ENCODE measurements around the gene PNPLA7. TPM values are rescaled to one million over a fixed set of nuclear protein-coding genes. Genes with fewer than 3 reads are reported as not detected.
"Not testable (repeated sequence)": the region's sequence is repeated elsewhere in the genome, so short reads cannot be mapped to it uniquely, and the experiment has no call there.

Gene PNPLA7
- total RNA-seq, 2 experiments from 2014 or later = 3.8 to 4.4 TPM

DNA sequence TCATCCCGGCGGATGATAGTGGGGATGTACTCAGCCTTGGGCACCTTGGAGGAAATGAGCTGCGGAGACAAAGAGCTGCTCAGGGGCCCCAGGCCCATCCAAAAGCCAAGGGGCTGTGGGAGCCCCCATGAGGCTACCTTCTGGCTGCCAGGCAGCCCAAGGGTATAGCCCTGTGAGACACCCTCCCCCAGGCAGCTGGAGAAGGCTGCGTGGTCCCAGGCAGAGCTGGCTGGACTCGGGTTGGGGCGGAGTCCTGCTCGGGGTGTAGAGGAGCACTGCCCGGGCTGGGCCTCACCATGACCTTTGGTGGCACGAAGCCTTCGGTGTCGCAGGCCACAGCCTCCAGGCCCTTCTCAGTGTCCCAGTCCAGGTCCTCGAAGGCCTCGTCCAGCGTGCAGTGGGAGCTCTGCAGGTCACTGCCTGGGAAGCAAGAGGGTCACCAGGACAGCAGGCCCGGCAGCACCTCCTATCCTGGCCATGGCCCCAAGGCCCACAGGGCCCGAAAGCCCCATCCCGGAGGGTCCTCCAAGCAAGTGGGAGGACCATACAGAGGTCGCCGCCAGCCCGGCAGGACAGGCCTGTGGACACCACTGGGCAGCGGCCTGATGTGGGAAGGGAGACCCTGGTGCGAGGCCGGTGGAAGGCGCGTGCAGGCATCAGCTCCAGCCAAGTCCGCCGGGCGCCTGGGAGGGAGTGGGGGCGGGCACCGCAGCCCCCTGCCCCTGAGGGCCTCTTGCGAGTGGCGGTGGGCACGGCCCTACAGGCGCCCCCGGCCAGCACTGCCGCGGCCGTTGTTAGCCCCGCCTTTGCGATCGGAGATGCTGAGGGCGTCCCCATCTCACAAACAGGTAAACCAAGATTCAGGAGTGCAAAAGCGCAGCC lies 97.2 kb downstream of the PNPLA7 start:
- Mint-ChIP-seq H3K9me3 (no peaks in the 10 kb centered on the region), H3K27me3 (no peaks in the 10 kb centered on the region), H3K4me1 (peaks cover 43% of the 10 kb centered on the region), H3K4me3 (no peak overlapping the region), H3K27ac (peak overlapping the region; percentile 69), H3K36me3 (ENCODE audit: low read depth) (peaks cover 16% of the 10 kb centered on the region)
- ChIA-PET CTCF (interaction anchor here (0.7 to 1.3 kb wide), 3 partner anchors 7 to 30 kb away, joined by 4 to 5 read pairs (median 5); partner anchors contain the start of genes EXD3 and NOXA1), POLR2A (no interaction called here)
- no peak for DNase-seq

GRCh38 chr9:137452006-137452760 lies 98.0 kb downstream of the PNPLA7 start:
- no peaks in the 10 kb centered on the region for H3K9me3 Mint-ChIP-seq
- POLR2A ChIA-PET = no interaction called here
- H3K4me1 Mint-ChIP-seq = peaks cover 43% of the 10 kb centered on the region
- H3K27ac Mint-ChIP-seq = no peak overlapping the region
- H3K27me3 Mint-ChIP-seq = no peaks in the 10 kb centered on the region
- no peak overlapping the region for H3K4me3 Mint-ChIP-seq
- peaks cover 16% of the 10 kb centered on the region for H3K36me3 Mint-ChIP-seq (ENCODE audit: low read depth)
- CTCF ChIA-PET = interaction anchor here (0.7 to 1.3 kb wide), 2 partner anchors 9 to 29 kb away, joined by 5 read pairs; partner anchors contain the start of genes EXD3 and NOXA1
- DNase-seq = no peak

DNA sequence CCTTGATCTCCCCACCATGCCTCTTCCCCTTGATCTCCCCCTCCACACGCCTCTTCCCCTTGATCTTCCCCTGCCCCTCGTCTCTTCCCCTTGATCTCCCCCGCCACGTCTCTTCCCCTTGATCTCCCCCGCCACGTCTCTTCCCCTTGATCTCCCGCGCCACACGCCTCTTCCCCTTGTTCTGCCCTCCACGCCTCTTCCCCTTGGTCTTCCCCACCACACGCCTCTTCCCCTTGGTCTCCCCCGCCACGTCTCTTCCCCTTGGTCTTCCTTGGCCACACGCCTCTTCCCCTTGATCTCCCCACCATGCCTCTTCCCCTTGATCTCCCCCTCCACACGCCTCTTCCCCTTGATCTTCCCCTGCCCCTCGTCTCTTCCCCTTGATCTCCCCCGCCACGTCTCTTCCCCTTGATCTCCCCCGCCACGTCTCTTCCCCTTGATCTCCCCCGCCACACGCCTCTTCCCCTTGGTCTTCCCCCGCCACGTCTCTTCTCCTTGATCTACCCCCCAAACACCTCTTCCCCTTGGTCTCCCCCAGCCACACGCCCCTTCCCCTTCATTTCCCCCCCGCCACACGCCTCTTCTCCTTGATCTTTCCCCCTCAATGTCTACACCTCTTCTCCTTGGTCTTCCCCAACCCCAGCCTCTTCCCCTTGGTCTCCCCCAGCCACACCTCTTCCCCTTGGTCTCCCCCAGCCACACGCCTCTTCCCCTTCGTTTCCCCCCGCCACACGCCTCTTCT lies 98.8 kb downstream of the PNPLA7 start:
- Mint-ChIP-seq H3K36me3 (ENCODE audit: low read depth) (peaks cover 16% of the 10 kb centered on the region), H3K4me1 (peaks cover 39% of the 10 kb centered on the region)
- DNase-seq, H3K9me3 Mint-ChIP-seq, CTCF ChIA-PET, H3K27ac Mint-ChIP-seq, H3K27me3 Mint-ChIP-seq, H3K4me3 Mint-ChIP-seq, POLR2A ChIA-PET: not testable (repeated sequence)

DNA sequence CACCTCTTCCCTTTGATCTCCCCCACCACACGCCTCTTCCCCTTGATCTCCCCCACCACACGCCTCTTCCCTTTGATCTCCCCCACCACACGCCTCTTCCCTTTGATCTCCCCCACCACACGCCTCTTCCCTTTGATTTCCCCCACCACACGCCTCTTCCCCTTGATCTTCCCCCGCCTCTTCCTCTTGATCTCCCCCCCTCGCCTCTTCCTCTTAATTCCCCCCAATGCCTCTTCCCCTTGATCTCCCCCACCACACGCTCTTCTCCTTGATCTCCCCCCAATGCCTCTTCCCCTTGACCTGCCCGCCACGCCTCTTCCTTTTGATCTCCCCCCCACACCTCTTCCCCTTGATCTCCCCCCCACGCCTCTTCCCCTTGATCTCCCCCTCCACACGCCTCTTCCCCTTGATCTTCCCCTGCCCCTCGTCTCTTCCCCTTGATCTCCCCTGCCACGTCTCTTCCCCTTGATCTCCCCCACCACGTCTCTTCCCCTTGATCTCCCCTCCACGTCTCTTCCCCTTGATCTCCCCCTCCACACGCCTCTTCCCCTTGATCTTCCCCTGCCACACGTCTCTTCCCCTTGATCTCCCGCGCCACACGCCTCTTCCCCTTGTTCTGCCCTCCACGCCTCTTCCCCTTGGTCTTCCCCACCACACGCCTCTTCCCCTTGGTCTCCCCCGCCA lies 99.5 kb downstream of the PNPLA7 start:
- H3K4me3 Mint-ChIP-seq, H3K9me3 Mint-ChIP-seq, POLR2A ChIA-PET, H3K27me3 Mint-ChIP-seq, CTCF ChIA-PET: not testable (repeated sequence)
- H3K27ac Mint-ChIP-seq = peak overlapping the region; percentile 54
- H3K4me1 Mint-ChIP-seq = peaks cover 32% of the 10 kb centered on the region
- DNase-seq = peak; percentile 48
- H3K36me3 Mint-ChIP-seq (ENCODE audit: low read depth) = peaks cover 14% of the 10 kb centered on the region

- no peak overlapping the region for H3K4me3 Mint-ChIP-seq
- peaks cover 37% of the 10 kb centered on the region for H3K4me1 Mint-ChIP-seq
- no peaks in the 10 kb centered on the region for H3K9me3 Mint-ChIP-seq
- CTCF ChIA-PET = interaction anchor here (1.0 kb wide), 1 partner anchor 12 kb away, joined by 3 read pairs; no protein-coding TSS in a partner anchor
- H3K36me3 Mint-ChIP-seq (ENCODE audit: low read depth) = peaks cover 14% of the 10 kb centered on the region
- peak overlapping the region; percentile 54 for H3K27ac Mint-ChIP-seq
- POLR2A ChIA-PET = no interaction called here
- DNase-seq = peak; percentile 54
- H3K27me3 Mint-ChIP-seq = no peaks in the 10 kb centered on the region
Observed at GRCh38 chr9:137449931-137450538, 100.2 kb downstream of the PNPLA7 start.

GRCh38 chr9:137449081-137449844 lies 100.9 kb downstream of the PNPLA7 start:
- Mint-ChIP-seq H3K27me3 (no peaks in the 10 kb centered on the region), H3K4me1 (peaks cover 35% of the 10 kb centered on the region), H3K36me3 (ENCODE audit: low read depth) (peaks cover 11% of the 10 kb centered on the region), H3K27ac (no peak overlapping the region), H3K4me3 (no peak overlapping the region), H3K9me3 (no peaks in the 10 kb centered on the region)
- CTCF ChIA-PET = interaction anchor here (1.0 kb wide), 1 partner anchor 12 kb away, joined by 3 read pairs; no protein-coding TSS in a partner anchor
- POLR2A ChIA-PET = interaction anchor here (0.6 kb wide), 1 partner anchor 223 kb away, joined by 6 read pairs; no protein-coding TSS in a partner anchor
- DNase-seq = no peak

DNA sequence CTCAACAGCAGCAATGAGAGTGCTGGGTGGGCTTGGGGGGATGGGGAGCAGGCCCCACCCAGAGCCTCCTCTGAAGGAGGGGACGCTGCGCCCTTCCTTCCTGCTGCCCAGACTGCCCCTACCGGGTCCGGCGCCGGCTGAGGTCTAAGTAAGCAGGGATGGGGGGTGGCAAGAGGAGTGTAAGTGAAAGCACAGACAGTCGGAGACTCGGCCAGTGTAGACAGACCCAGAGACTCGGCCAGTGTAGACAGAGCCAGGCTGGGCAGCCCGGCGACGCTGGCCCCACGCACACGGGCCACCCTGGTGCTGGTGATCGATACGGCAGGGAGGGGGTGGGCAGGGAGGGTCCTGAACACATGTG lies 101.6 kb downstream of the PNPLA7 start:
- no peak overlapping the region for H3K4me3 Mint-ChIP-seq
- DNase-seq = no peak
- no peaks in the 10 kb centered on the region for H3K9me3 Mint-ChIP-seq
- CTCF ChIA-PET = interaction anchor here (1.6 kb wide), 1 partner anchor 25 kb away, joined by 5 read pairs; the partner anchor contains the start of genes EXD3 and NOXA1
- peaks cover 8% of the 10 kb centered on the region for H3K36me3 Mint-ChIP-seq (ENCODE audit: low read depth)
- H3K27ac Mint-ChIP-seq = no peak overlapping the region
- H3K27me3 Mint-ChIP-seq = peaks cover under 1% of the 10 kb centered on the region
- peaks cover 32% of the 10 kb centered on the region for H3K4me1 Mint-ChIP-seq
- POLR2A ChIA-PET = interaction anchor here (0.6 kb wide), 1 partner anchor 224 kb away, joined by 6 read pairs; no protein-coding TSS in a partner anchor

DNA sequence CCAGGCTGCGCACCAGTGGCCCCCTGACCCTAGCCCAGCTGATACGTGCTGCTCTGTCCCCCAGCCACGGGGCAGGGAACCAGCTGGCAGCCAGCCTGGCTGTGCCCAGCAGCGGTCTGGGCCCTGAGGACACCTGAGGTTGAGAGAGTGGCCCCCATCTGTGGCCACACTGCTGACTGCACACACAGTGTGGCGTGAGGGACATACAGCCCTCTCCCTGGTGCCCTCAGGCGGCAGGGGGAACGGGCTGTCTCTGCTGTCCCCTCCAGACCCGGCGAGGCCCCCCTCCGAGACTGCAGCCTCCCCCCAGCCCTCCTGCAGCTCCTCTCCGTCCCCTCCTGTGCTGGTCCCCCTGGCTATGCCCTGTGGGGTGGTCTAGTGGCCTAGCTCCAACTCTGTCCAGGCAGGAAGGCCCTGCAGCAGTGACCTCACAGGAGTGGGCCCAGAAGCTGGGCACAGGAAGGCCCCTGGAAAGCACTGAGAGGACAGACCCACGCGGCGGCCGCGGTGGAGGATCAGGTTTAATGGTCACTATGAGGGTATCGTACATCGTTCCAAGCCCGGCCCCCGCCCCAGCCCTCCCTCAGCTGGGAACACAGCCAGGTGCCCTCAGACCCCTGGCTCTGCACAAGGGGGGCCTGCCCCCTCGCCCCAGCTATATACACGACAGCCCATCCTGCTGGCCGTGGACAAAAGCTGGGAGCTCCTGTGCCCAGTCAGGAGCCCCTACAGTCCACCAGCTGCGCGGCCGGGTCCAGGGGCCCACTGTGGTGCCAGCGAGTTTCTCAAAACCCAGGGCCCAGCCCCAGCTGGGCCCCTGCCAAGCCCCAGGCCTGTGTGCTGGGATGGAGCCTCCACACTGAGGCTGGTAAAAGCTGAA lies 102.2 kb downstream of the PNPLA7 start:
- no peak overlapping the region for H3K27ac Mint-ChIP-seq
- POLR2A ChIA-PET = interaction anchor here (0.6 kb wide), 1 partner anchor 225 kb away, joined by 6 read pairs; no protein-coding TSS in a partner anchor
- peaks cover 5% of the 10 kb centered on the region for H3K27me3 Mint-ChIP-seq
- peaks cover 7% of the 10 kb centered on the region for H3K36me3 Mint-ChIP-seq (ENCODE audit: low read depth)
- H3K9me3 Mint-ChIP-seq = no peaks in the 10 kb centered on the region
- peaks cover 29% of the 10 kb centered on the region for H3K4me1 Mint-ChIP-seq
- H3K4me3 Mint-ChIP-seq = no peak overlapping the region
- DNase-seq = no peak
- CTCF ChIA-PET = interaction anchor here (0.7 to 1.6 kb wide), 2 partner anchors 25 to 399 kb away, joined by 4 to 5 read pairs; partner anchors contain the start of genes EXD3 and NOXA1

DNA sequence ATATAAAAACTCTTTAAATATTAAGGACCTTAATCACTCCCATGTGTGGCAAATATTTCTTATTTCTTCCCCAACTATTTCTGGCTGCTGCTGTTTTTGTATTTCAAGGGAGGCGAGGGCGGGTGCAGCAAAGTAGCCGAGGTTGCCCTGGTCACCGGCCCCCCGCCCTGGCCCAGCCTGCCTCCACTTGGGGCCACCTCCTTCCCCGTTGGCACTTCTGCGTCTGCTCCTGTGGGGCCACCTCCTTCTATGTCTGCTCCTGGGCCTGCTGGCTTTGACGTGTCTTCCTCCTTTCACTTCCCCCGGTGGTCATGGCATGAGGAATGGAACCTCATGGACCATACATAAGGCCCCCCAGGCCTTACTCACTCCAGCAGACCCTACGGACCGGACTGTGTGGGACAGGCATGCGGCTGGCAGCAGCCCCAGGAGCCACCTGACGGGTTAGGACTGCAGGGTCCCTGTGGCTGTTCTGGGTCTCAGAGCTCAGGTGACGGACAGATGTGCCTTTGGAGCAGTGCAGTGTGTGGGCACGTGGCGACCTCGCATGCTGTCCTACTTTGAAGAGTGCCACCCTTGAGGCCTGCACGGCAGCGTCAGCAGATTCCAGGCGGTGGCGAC lies 103.2 kb downstream of the PNPLA7 start:
- Mint-ChIP-seq H3K27ac (peak overlapping the region; percentile 69), H3K36me3 (ENCODE audit: low read depth) (peaks cover 5% of the 10 kb centered on the region), H3K4me3 (no peak overlapping the region), H3K4me1 (peaks cover 26% of the 10 kb centered on the region), H3K27me3 (peaks cover 11% of the 10 kb centered on the region), H3K9me3 (no peaks in the 10 kb centered on the region)
- ChIA-PET CTCF (interaction anchor here (1.3 to 1.6 kb wide), 2 partner anchors 10 to 24 kb away, joined by 4 to 5 read pairs; partner anchors contain the start of genes EXD3 and NOXA1), POLR2A (no interaction called here)
- no peak for DNase-seq

GRCh38 chr9:137445930-137446431 lies 104.2 kb downstream of the PNPLA7 start:
- Mint-ChIP-seq H3K4me1 (peaks cover 26% of the 10 kb centered on the region), H3K4me3 (no peak overlapping the region), H3K27me3 (peaks cover 13% of the 10 kb centered on the region), H3K36me3 (ENCODE audit: low read depth) (peaks cover 5% of the 10 kb centered on the region), H3K9me3 (no peaks in the 10 kb centered on the region), H3K27ac (no peak overlapping the region)
- CTCF ChIA-PET = interaction anchor here (0.6 to 1.3 kb wide), 6 partner anchors 8 to 164 kb away, joined by 3 to 7 read pairs (median 4); no protein-coding TSS in a partner anchor
- POLR2A ChIA-PET = no interaction called here
- no peak for DNase-seq
